Mucosa of descending colon (tissue), 3 donors: ENCODE data around the gene MYCN. TPM values are rescaled to one million over a fixed set of nuclear protein-coding genes. Genes with fewer than 3 reads are reported as not detected.

ENCODE experiments used
- ATAC-seq: fragments of 200-7000 bp; cut with Tn5 transposase; one replicate; pipeline ENCODE4 v1.9.1; 2020; ENCODE audit warnings: mild to moderate bottlenecking, moderate library complexity
- DNase-seq, 3 donors: peaks; one replicate each; pipeline ENCODE4 v3.0.0-alpha.2; 2020
- H3K36me3 ChIP-seq: fragments of 200-600 bp; one replicate; pipeline ENCODE4 v1.8.0; 2021; ENCODE audit warnings: low read depth, mild to moderate bottlenecking
- H3K4me1 ChIP-seq: fragments of 200-600 bp; one replicate; pipeline ENCODE4 v1.8.0; 2021; ENCODE audit warnings: low read depth, mild to moderate bottlenecking
- H3K4me3 ChIP-seq: fragments of 200-600 bp; one replicate; pipeline ENCODE4 v1.8.0; 2021; ENCODE audit warnings: mild to moderate bottlenecking
- H3K9me3 ChIP-seq: fragments of 200-600 bp; one replicate; pipeline ENCODE4 v1.8.0; 2021; ENCODE audit warnings: mild to moderate bottlenecking
- intact Hi-C, 2 donors: fragments of 100-400 bp; cut with DNase I in 1 of 2; cut with micrococcal nuclease in 1 of 2; formaldehyde crosslinking; loops; one replicate each; pipeline versions ENCODE4 v1.11.0 to v1.11.1; 2022; cut with DNase I, micrococcal nuclease
- total RNA-seq, 3 donors: library from RNA; stranded (reverse); fragmentation: NEBNext Ultra II Directional in 2 of 3; extraction: Animal tissue kit (Norgen Biotek cat#: 25700) in 2 of 3; gene quantifications; one replicate each; pipeline versions ENCODE4 v1.2.1 to v1.2.4, GENCODE V29; 2021 to 2023
- TF ChIP-seq, protein P1 (sequence below): fragments of 200-600 bp; IDR thresholded peaks from one replicate; pipeline ENCODE4 v1.8.0; 2022; ENCODE audit warnings: antibody characterized with exemption, mild to moderate bottlenecking
- donor health status: DM: no; HTN: no; CAD: no; lungs with moderate emphysema.
- donor health status: DM: no; HTN: no; CAD: no.
- donor health status: DM: no; HTN: yes; CAD: no.

MYCN gene
- total RNA-seq, 3 donors from 2014 or later = 0.52 to 1.1 (median 1.1) TPM

DNA sequence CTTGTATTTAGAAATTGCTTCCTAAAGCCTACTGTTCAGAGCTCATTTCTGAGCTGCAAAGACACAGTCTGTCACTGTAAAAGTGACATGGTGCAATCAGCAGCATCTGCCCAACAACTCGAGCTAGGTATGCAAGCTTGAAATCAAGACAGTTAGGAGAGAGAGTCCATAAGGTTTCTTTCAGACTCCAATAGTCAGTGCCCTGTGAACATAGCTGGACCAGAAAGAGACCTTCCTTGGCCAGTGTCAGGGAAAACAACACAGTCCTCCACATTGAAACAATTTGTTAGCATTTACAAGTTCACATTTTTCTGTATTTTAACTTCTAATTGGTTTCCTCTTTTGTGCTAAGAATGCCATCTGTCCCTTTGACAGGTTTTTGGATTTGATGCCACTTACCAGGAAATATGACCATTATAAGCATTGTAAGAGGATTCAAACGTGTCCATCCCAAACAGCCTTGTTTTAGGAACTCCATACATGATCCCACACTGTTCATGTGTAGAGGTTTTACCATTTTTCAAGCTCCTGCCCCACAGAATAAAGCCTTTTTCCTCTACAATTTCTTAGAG, 8.9 kb upstream of the MYCN start:
- no peaks in the 10 kb centered on the region for H3K4me1 ChIP-seq
- ATAC-seq (no peak), DNase-seq (no peak)
- TF ChIP-seq, protein P1, sequence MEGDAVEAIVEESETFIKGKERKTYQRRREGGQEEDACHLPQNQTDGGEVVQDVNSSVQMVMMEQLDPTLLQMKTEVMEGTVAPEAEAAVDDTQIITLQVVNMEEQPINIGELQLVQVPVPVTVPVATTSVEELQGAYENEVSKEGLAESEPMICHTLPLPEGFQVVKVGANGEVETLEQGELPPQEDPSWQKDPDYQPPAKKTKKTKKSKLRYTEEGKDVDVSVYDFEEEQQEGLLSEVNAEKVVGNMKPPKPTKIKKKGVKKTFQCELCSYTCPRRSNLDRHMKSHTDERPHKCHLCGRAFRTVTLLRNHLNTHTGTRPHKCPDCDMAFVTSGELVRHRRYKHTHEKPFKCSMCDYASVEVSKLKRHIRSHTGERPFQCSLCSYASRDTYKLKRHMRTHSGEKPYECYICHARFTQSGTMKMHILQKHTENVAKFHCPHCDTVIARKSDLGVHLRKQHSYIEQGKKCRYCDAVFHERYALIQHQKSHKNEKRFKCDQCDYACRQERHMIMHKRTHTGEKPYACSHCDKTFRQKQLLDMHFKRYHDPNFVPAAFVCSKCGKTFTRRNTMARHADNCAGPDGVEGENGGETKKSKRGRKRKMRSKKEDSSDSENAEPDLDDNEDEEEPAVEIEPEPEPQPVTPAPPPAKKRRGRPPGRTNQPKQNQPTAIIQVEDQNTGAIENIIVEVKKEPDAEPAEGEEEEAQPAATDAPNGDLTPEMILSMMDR = no peak
- H3K36me3 ChIP-seq = no peaks in the 10 kb centered on the region
- no peak overlapping the region for H3K4me3 ChIP-seq
- H3K9me3 ChIP-seq = no peaks in the 10 kb centered on the region
- intact Hi-C loops = loop anchor here in 1 of 2 donors (10.0 kb wide), 1 partner anchor 353 kb away; no protein-coding TSS in a partner anchor

DNA sequence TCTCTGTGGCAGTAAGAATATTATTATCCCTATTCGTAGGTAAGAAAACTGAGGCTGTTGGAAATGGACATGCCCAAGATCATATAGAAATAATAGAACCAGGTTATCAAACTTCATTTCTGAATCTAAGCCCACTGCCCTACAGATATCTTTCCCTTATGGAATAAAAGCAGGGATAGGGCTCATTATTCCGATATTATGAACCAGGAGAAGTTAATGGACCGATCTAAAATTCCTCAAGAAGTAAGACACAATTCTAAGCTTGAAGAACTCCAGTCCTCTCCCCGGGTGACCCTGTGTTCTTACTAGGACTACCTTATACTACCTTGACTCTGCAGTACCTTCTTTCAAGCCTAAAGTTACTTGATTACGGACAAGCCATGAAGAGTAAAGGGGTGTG, 8.4 kb upstream of the MYCN start:
- ATAC-seq = no peak
- no peak for DNase-seq
- TF ChIP-seq, protein P1 = no peak
- Histone ChIP-seq H3K36me3 (no peaks in the 10 kb centered on the region), H3K4me3 (no peak overlapping the region), H3K4me1 (no peaks in the 10 kb centered on the region), H3K9me3 (no peaks in the 10 kb centered on the region)
- intact Hi-C loops = loop anchor here in 1 of 2 donors (10.0 kb wide), 1 partner anchor 353 kb away; no protein-coding TSS in a partner anchor

DNA sequence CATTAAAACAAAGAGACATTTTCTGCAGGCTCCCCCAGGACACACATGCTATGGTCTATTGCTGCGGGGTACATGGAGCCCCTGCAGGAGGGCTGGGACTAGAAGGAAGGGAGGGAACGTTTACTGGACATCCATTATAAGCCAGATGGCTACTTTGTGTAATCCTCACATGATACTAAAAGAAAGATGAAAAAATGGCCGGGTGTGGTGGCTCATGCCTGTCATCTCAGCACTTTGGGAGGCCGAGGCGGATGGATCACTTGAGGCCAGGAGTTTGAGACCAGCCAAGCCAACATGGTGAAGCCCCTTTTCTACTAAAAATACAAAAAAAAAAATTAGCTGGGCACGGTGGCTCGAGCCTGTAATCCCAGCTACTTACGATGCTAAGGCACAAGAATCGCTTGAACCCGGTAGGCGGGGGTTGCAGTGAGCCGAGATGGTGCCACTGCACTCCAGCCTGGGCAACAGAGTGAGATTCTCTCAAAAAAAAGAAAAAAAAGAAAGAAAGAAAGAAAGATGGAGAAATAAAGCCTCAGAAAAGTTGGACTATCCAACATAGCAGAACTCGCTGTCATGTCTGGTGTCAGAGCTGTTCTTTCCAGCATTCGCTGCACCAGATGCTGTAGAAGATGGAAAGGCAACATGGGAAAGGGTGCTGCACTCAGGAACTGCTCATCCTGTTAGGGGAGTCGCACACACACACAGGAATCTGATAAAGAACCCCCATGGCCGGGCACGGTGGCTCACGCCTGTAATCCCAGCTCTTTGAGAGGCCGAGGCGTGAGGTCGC, 7.8 kb upstream of the MYCN start:
- TF ChIP-seq, protein P1 = no peak
- ATAC-seq = no peak
- Histone ChIP-seq H3K4me3 (no peak overlapping the region), H3K4me1 (no peaks in the 10 kb centered on the region), H3K36me3 (no peaks in the 10 kb centered on the region), H3K9me3 (no peaks in the 10 kb centered on the region)
- intact Hi-C loops = loop anchor here in 1 of 2 donors (10.0 kb wide), 1 partner anchor 352 kb away; no protein-coding TSS in a partner anchor
- no peak for DNase-seq

DNA sequence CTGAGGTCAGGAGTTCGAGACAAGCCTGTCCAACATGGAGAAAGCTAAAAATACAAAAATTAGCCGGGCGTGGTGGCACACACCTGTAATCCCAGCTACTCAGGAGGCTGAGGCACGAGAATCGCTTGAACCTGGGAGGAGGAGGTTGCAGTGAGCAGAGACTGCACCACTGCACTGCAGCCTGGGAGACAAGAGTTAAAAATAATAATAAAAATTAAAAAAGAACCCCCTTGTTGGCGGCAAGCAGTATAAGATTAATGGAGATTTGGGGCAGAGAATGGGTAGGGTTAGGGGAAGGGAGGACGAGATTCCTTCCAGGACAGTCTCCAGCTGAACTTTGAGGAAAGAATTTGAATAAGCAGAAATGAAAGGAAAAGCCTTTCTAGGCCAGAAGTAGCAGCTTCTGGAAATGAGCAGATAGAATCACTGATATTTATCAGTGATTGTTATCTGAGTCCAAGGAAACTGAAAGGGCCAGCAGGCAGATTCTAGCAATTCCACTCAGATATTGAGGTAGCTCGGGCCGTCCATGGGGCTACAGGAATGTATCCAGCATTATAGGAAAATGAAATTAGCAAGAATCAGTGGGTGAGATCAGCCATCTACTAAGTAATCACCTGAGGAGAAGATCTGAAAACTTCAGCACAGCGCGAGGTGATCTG, 7.0 kb upstream of the MYCN start:
- H3K9me3 ChIP-seq = no peaks in the 10 kb centered on the region
- no peaks in the 10 kb centered on the region for H3K36me3 ChIP-seq
- TF ChIP-seq, protein P1 = no peak
- intact Hi-C loops = loop anchor here in 1 of 2 donors (10.0 kb wide), 1 partner anchor 351 kb away; no protein-coding TSS in a partner anchor
- DNase-seq (no peak), ATAC-seq (no peak)
- no peaks in the 10 kb centered on the region for H3K4me1 ChIP-seq
- H3K4me3 ChIP-seq = no peak overlapping the region

DNA sequence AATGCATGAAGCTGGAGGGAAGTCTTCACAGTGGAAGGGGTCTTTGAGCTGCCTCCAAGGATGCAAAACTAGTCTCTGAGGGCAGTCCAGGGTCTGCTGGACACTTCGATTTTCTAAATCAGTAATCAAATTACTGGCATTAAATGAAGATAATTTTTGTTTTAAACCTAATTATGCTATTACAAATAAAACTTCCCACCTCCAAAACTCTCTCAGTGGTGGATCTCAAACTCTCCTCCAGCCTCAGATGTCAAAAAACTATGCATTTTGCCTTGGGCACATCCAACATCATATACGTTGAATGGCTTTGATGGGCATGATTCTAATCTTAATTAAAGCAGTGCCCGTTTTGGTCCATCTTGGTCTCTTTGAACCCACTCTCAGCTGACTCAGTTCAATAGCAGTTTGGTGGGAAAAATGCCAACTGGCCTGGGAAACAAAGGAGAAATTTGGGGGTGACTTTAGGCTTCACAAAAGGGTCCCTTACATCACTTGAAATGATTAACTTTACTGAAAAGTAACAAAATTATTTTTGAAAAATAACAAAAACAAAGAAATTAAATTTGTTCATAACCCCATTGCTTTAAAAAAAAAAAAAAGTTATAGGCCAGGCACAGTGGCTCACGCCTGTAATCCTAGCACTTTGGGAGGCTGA, 5.9 kb upstream of the MYCN start:
- TF ChIP-seq, protein P1 = no peak
- Histone ChIP-seq H3K9me3 (no peaks in the 10 kb centered on the region), H3K4me1 (peaks cover under 1% of the 10 kb centered on the region), H3K36me3 (no peaks in the 10 kb centered on the region), H3K4me3 (no peak overlapping the region)
- intact Hi-C loops = loop anchor here in 1 of 2 donors (10.0 kb wide), 1 partner anchor 350 kb away; no protein-coding TSS in a partner anchor
- ATAC-seq = no peak
- no peak for DNase-seq
